ENCODE results near the gene HEXB.

- no peak for TF ChIP-seq CTCF (IDR thresholded peaks at IDR 0.05)
- TF ChIP-seq POLR2AphosphoS5 (IDR thresholded peaks at IDR 0.05), result no peak
- TF ChIP-seq POLR2A (IDR thresholded peaks at IDR 0.05), result no peak
- TF ChIP-seq EP300 (IDR thresholded peaks at IDR 0.05), result no peak
Measured at GRCh38 chr5:74738406-74738805, 53.4 kb downstream of the HEXB start.

Data from suprapubic skin (tissue), 4 donors.